Lower leg skin (tissue), 4 donors: ENCODE results near the gene TMEM200A. TPM values are rescaled to one million over a fixed set of nuclear protein-coding genes. Genes with fewer than 3 reads are reported as not detected.

ENCODE experiments used
- DNase-seq, 2 donors: peaks; one replicate each; pipeline ENCODE4 v3.0.0-alpha.2; 2019; ENCODE audit warnings: low spot score in 2 of 2
- H3K4me3 ChIP-seq: fragments of 200-600 bp; sonication (generic); 2 replicates; pipeline ENCODE4 v1.5.1; 2017; ENCODE audit warnings: mild to moderate bottlenecking, low read depth; ENCODE audit not compliant: poor library complexity, severe bottlenecking
- POLR2A ChIP-seq, 2 donors: fragments of 450-650 bp; IDR thresholded peaks; one replicate each; pipeline ENCODE4 v1.6.1; 2016 to 2017; ENCODE audit warnings: antibody characterized with exemption in 2 of 2, mild to moderate bottlenecking in 1 of 2, moderate library complexity in 1 of 2
- WGBS, 2 donors: methylation state at CpG; one replicate each; pipeline ENCODE4 v1.1.5; 2018; 5-methylcytosine and 5-hydroxymethylcytosine counted together
- intact Hi-C: fragments of 100-400 bp; cut with DNase I; formaldehyde crosslinking; loops from one replicate; pipeline ENCODE4 v1.15.0; 2023; ENCODE audit warnings: low total_unique reads
- total RNA-seq, 4 donors: library from RNA; depleted of rRNA; stranded (reverse); fragments of >200 nt; gene quantifications; one replicate each; pipeline ENCODE4 v1.1.0, GENCODE V29; 2016
- TF ChIP-seq, protein P1 (sequence below), 3 donors: fragments of 450-650 bp; IDR thresholded peaks; one replicate each; pipeline ENCODE4 v1.5.1; 2016; ENCODE audit warnings: antibody characterized with exemption in 3 of 3, mild to moderate bottlenecking in 3 of 3, moderate library complexity in 2 of 3

Gene TMEM200A
- total RNA-seq, 4 donors from 2014 or later = 0.23 to 1.6 (median 0.68) TPM

DNA sequence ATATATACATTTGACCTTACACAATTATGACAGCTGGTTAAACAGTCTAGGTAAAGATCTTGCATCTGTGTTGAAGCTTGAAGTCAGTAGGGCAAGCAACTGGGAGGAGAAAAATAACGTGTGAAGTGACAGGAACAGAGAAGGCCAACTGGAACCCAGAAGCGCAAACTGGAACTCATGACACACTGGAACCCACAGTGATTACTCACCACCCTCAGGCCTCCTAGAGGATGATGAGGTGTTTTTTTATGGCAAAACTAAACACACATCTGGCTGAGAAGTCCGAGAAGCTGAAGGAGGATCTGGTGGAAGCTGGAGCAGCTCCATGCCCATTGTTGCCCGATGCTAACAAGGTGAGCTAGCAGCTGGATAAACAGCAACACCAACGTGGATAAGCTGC, 108.1 kb downstream of the TMEM200A start:
- intact Hi-C loops = no loop called here
- no peak for TF ChIP-seq POLR2A (IDR thresholded peaks at IDR 0.05)
- TF ChIP-seq, protein P1, sequence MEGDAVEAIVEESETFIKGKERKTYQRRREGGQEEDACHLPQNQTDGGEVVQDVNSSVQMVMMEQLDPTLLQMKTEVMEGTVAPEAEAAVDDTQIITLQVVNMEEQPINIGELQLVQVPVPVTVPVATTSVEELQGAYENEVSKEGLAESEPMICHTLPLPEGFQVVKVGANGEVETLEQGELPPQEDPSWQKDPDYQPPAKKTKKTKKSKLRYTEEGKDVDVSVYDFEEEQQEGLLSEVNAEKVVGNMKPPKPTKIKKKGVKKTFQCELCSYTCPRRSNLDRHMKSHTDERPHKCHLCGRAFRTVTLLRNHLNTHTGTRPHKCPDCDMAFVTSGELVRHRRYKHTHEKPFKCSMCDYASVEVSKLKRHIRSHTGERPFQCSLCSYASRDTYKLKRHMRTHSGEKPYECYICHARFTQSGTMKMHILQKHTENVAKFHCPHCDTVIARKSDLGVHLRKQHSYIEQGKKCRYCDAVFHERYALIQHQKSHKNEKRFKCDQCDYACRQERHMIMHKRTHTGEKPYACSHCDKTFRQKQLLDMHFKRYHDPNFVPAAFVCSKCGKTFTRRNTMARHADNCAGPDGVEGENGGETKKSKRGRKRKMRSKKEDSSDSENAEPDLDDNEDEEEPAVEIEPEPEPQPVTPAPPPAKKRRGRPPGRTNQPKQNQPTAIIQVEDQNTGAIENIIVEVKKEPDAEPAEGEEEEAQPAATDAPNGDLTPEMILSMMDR (IDR thresholded peaks at IDR 0.05) = no peak
- DNase-seq = no peak
- 75 to 80% methylated on average over 5 of the region's 5 CpGs for WGBS, 2 donors
- no peak overlapping the region for H3K4me3 ChIP-seq

DNA sequence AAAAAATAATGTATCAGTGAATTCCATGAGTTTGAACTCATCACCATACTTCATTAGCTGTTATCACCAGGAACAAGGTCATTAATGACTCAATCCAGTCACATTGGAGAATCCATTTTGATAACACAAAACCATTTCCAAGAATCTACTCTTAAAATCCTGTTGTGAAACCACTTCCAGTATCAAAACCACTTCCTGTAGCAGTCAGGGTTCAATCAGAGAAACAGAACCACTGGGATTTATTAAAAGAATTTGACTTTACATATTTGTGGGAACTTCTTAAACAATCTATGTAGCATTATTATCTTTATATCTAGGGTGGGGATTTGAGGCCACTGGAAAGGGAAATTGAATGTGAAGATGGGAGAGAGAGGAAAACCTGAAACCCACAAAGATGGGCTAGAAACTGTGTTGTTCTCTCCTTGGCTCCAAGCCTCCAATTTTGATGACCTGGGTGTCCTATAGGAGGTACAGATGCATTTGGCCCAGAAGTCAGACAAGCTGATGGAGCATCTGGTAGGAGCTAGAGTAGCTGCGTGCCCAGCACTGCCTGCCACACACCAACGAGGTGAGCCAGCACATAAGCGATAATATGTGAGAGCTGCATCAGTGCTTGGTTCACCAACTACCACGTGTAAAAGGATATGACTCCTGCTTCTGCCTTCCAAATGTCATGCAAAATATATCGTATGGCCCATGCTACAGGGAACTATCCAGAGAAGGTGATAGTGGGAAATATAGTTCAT, 117.0 kb downstream of the TMEM200A start:
- TF ChIP-seq POLR2A (IDR thresholded peaks at IDR 0.05) = no peak
- TF ChIP-seq, protein P1 (IDR thresholded peaks at IDR 0.05) = no peak
- no peak overlapping the region for H3K4me3 ChIP-seq
- 84 to 90% methylated on average over 5 of the region's 5 CpGs for WGBS, 2 donors
- intact Hi-C loops = no loop called here
- no peak for DNase-seq

DNA sequence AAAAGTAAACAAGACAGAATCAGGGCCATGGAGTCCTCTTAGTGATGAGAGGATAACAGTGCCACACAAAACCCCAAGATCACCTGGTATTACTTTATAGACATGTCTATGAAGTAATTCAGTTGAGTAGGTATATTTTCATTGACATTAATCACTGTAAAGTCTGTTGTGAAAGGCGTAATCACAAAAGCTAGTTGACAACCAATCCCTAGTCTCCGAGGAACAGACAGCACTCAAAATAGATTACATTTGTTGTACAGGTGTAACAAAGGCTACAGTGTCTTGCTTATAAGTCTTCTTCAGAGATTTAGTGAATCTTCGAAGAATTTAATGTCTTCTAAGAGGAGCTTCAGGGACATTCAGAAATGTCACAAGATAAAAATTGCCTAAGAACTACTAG, 120.1 kb downstream of the TMEM200A start:
- DNase-seq = no peak
- TF ChIP-seq POLR2A (IDR thresholded peaks at IDR 0.05) = no peak
- TF ChIP-seq, protein P1 (IDR thresholded peaks at IDR 0.05) = no peak
- WGBS, 2 donors = 87 to 91% methylated on average over 3 of the region's 3 CpGs
- intact Hi-C loops = no loop called here
- no peak overlapping the region for H3K4me3 ChIP-seq

DNA sequence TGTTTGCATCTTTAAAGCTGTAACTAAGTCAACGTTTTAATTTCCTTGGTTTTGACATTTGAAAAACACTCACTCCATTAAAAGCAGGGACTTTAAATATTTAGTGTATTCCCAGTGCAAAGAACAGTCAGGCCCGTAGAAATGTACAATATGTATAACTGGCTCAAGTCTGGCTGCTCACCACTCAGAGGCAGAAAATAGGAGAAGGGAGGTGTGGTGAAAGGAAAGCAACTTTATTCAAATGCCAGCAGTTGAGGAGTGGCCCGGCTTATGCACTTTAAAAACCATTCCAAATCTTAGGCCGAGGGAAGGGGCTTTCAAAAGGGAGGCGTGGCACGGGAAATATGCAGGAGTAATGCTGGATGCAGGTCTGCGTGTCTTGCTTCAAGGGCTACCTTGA, 120.6 kb downstream of the TMEM200A start:
- no peak overlapping the region for H3K4me3 ChIP-seq
- no peak for TF ChIP-seq POLR2A (IDR thresholded peaks at IDR 0.05)
- TF ChIP-seq, protein P1 (IDR thresholded peaks at IDR 0.05) = no peak
- intact Hi-C loops = no loop called here
- DNase-seq = no peak
- WGBS, 2 donors = 74 to 80% methylated on average over 7 of the region's 7 CpGs

DNA sequence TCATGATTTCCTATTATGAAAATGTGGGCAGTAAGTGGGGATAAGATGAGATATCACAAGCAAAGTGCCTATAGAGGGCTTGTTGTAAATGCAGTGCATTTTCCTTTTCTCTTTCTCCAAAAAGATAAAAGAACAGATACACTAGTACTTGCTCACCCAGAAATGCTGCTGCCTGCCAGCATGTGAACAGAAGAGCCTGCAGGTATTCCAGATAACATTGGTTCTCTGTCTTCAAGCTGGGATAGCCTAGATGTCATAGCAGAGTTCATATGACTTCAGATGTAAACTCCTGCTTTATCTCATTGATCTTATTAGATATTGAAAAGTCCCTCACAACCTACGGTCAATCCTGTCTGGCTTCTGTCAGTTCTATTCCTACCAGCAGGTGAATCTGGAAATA, 123.7 kb downstream of the TMEM200A start:
- TF ChIP-seq POLR2A (IDR thresholded peaks at IDR 0.05) = no peak
- intact Hi-C loops = no loop called here
- WGBS, 2 donors = 75 to 78% methylated on average over 1 of the region's 1 CpG
- H3K4me3 ChIP-seq = no peak overlapping the region
- no peak for DNase-seq

Other genes with a start within 250 kb of the TMEM200A start
- gene SAMD3, start 143.1 kb upstream of the TMEM200A start, total RNA-seq = not detected